Hepatocyte (in vitro differentiated cells): ENCODE results near the gene TTC32.

Source experiments
- CTCF ChIP-seq: fragments of 200-600 bp; sonication (generic); IDR thresholded peaks from 2 replicates; pipeline ENCODE4 v1.5.1; 2016; ENCODE audit warnings: antibody characterized with exemption, mild to moderate bottlenecking; ENCODE audit not compliant: poor library complexity
- EZH2 ChIP-seq: fragments of 200-600 bp; sonication (generic); IDR thresholded peaks from 2 replicates; pipeline ENCODE4 v1.6.1; 2016; ENCODE audit warnings: antibody characterized with exemption, mild to moderate bottlenecking, borderline replicate concordance
- EZH2phosphoT487 ChIP-seq: fragments of 200-600 bp; sonication (generic); IDR thresholded peaks from one replicate; pipeline ENCODE4 v1.6.1; 2018; ENCODE audit warnings: antibody characterized with exemption, mild to moderate bottlenecking, low read depth, moderate library complexity; ENCODE audit not compliant: unreplicated experiment, severe bottlenecking

- no peak for TF ChIP-seq CTCF
- no peak for TF ChIP-seq EZH2
- TF ChIP-seq EZH2phosphoT487 = no peak
These were observed 44.0 kb downstream of the TTC32 start for GRCh38 chr2:19857806-19858205.
